Stimulated activated effector memory CD8-positive, alpha-beta T cell treated with anti-CD3 and anti-CD28 coated beads, Interleukin-12 subunit alpha, Interleukin-12 subunit beta, amount 100 ng/mL, for 72 hours (primary cell): ENCODE data around the gene ZMIZ1.
A peak's percentile ranks its signal among the peaks of the same experiment; 100 is the strongest.

Experiments used
- ATAC-seq: fragments of 150-1000 bp; cut with Tn5 transposase; 2 replicates; pipeline ENCODE4 v1.10.0; 2021
- DNase-seq, 2 donors: peaks; one replicate each; pipeline ENCODE4 v3.0.0; 2021 to 2022; ENCODE audit warnings: low spot score in 2 of 2
- H3K27ac Mint-ChIP-seq: one replicate; pipeline ENCODE4 v1.8.0; 2022; ENCODE audit warnings: mild to moderate bottlenecking, mixed read lengths
- H3K36me3 Mint-ChIP-seq: one replicate; pipeline ENCODE4 v1.8.0; 2022; ENCODE audit warnings: mild to moderate bottlenecking, mixed read lengths
- H3K4me1 Mint-ChIP-seq: one replicate; pipeline ENCODE4 v1.8.0; 2022; ENCODE audit warnings: mixed read lengths
- H3K4me3 Mint-ChIP-seq: one replicate; pipeline ENCODE4 v1.8.0; 2022; ENCODE audit warnings: mild to moderate bottlenecking, mixed read lengths
- H3K9me3 Mint-ChIP-seq: one replicate; pipeline ENCODE4 v1.8.0; 2022; ENCODE audit warnings: mixed read lengths

ZMIZ1 gene

DNA sequence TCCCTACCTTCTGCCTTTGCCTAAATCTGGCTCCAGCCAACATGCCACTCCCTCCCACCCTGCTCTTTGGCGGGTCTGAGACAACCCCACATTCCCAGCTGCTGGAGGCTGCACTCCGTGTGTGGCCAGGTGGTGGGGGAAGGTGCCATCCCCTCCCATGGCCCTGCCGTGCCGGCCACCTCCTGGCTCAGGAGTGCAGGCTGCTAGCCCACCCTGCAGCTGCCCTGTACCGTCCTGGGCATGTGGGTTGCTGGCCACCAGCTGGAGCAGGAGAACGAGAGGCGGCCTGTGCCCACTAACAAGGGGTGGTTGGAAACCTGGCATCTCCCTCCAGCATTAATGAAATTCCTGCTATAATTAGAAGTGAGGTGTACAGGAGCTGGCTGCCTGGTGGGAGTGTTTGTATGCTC lies 97.6 kb downstream of the ZMIZ1 start:
- H3K4me1 Mint-ChIP-seq = peaks cover 3% of the 10 kb centered on the region
- H3K9me3 Mint-ChIP-seq = no peaks in the 10 kb centered on the region
- H3K36me3 Mint-ChIP-seq = peaks cover 9% of the 10 kb centered on the region
- ATAC-seq = no peak
- H3K4me3 Mint-ChIP-seq = no peak overlapping the region
- no peak for DNase-seq
- peak overlapping the region; percentile 82 for H3K27ac Mint-ChIP-seq

- no peaks in the 10 kb centered on the region for H3K9me3 Mint-ChIP-seq
- no peak for ATAC-seq
- H3K36me3 Mint-ChIP-seq = peaks cover 9% of the 10 kb centered on the region
- no peak overlapping the region for H3K4me3 Mint-ChIP-seq
- H3K27ac Mint-ChIP-seq = no peak overlapping the region
- no peaks in the 10 kb centered on the region for H3K4me1 Mint-ChIP-seq
- DNase-seq = no peak
Observed at GRCh38 chr10:79166741-79167140, 98.0 kb downstream of the ZMIZ1 start.

- Mint-ChIP-seq H3K9me3 (no peaks in the 10 kb centered on the region), H3K36me3 (peaks cover 9% of the 10 kb centered on the region), H3K4me3 (no peak overlapping the region), H3K27ac (no peak overlapping the region), H3K4me1 (no peaks in the 10 kb centered on the region)
- no peak for DNase-seq
- ATAC-seq = no peak
Observed at GRCh38 chr10:79167537-79167936, 98.8 kb downstream of the ZMIZ1 start.

DNA sequence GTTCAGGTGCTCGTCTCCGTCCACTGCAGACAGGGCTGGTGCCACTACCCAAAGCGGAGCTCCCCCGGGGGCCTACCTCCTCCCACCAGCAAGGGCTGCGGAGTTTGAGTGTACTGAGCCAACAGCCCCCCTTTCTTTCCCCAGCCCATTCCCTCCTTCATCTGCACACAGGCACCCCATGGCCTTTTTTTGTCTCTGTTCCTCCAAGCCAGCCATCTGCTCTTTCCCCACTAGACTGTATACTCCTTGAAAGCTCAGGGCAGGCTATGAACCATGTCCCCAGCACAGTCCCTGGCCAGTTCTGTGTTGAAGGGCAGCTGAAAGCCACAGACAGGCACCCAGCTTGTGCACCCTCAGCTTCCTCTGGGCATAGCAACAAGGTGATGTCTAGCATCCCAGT lies 99.4 kb downstream of the ZMIZ1 start:
- no peaks in the 10 kb centered on the region for H3K9me3 Mint-ChIP-seq
- ATAC-seq = no peak
- H3K4me3 Mint-ChIP-seq = no peak overlapping the region
- no peaks in the 10 kb centered on the region for H3K4me1 Mint-ChIP-seq
- H3K36me3 Mint-ChIP-seq = peaks cover 9% of the 10 kb centered on the region
- DNase-seq = no peak
- H3K27ac Mint-ChIP-seq = peak overlapping the region; percentile 45

GRCh38 chr10:79170226-79170752 lies 101.5 kb downstream of the ZMIZ1 start:
- H3K27ac Mint-ChIP-seq = no peak overlapping the region

GRCh38 chr10:79170993-79171392 lies 102.2 kb downstream of the ZMIZ1 start:
- ATAC-seq = no peak
- Mint-ChIP-seq H3K4me3 (no peak overlapping the region), H3K27ac (peak overlapping the region; percentile 64), H3K9me3 (no peaks in the 10 kb centered on the region), H3K36me3 (peaks cover 5% of the 10 kb centered on the region), H3K4me1 (peaks cover 11% of the 10 kb centered on the region)
- DNase-seq = no peak

More at GRCh38 chr10:79170226-79170752, 101.5 kb downstream of the ZMIZ1 start:
- DNase-seq (no peak), ATAC-seq (no peak)
- H3K4me3 Mint-ChIP-seq = no peak overlapping the region
- no peaks in the 10 kb centered on the region for H3K9me3 Mint-ChIP-seq
- peaks cover 9% of the 10 kb centered on the region for H3K4me1 Mint-ChIP-seq
- peaks cover 9% of the 10 kb centered on the region for H3K36me3 Mint-ChIP-seq

DNA sequence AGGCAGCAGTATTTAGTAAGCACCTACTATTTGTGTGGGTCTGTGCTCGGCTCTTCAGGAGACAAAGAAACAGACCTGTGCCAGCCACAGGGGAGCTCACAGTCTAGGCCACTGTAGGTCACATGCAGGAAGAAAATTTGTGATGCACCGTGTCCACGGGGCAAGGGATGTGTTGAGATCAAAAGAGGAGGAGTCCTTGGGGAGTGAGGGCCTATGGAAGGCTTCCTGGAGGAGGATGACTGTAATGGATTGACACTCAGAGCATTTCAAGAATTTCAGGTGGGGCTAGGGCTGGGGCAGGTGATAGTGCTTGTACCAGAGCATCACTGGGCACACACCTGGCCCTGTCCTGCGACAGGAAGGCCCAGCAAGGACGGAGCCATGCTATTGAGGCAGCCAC lies 102.7 kb downstream of the ZMIZ1 start:
- Mint-ChIP-seq H3K4me3 (no peak overlapping the region), H3K4me1 (peaks cover 11% of the 10 kb centered on the region), H3K36me3 (peaks cover under 1% of the 10 kb centered on the region), H3K27ac (peak overlapping the region; percentile 64), H3K9me3 (no peaks in the 10 kb centered on the region)
- DNase-seq (no peak), ATAC-seq (no peak)

- no peak overlapping the region for H3K27ac Mint-ChIP-seq
- peaks cover 11% of the 10 kb centered on the region for H3K4me1 Mint-ChIP-seq
Observed at GRCh38 chr10:79172881-79173280, 104.1 kb downstream of the ZMIZ1 start.

GRCh38 chr10:79173582-79174262 lies 105.0 kb downstream of the ZMIZ1 start:
- H3K4me1 Mint-ChIP-seq = peaks cover 11% of the 10 kb centered on the region
- H3K27ac Mint-ChIP-seq = peak overlapping the region; percentile 58
- H3K4me3 Mint-ChIP-seq = no peak overlapping the region
- no peak for ATAC-seq
- H3K9me3 Mint-ChIP-seq = no peaks in the 10 kb centered on the region
- peaks cover 6% of the 10 kb centered on the region for H3K36me3 Mint-ChIP-seq
- no peak for DNase-seq

More at GRCh38 chr10:79172881-79173280, 104.1 kb downstream of the ZMIZ1 start:
- Mint-ChIP-seq H3K36me3 (peaks cover 6% of the 10 kb centered on the region), H3K4me3 (no peak overlapping the region), H3K9me3 (no peaks in the 10 kb centered on the region)
- ATAC-seq = no peak
- no peak for DNase-seq

- no peak overlapping the region for H3K27ac Mint-ChIP-seq
- DNase-seq = no peak
- H3K4me1 Mint-ChIP-seq = peaks cover 11% of the 10 kb centered on the region
- no peak for ATAC-seq
- no peaks in the 10 kb centered on the region for H3K9me3 Mint-ChIP-seq
- no peak overlapping the region for H3K4me3 Mint-ChIP-seq
- H3K36me3 Mint-ChIP-seq = peaks cover 6% of the 10 kb centered on the region
Observed at GRCh38 chr10:79176052-79176501, 107.3 kb downstream of the ZMIZ1 start.

DNA sequence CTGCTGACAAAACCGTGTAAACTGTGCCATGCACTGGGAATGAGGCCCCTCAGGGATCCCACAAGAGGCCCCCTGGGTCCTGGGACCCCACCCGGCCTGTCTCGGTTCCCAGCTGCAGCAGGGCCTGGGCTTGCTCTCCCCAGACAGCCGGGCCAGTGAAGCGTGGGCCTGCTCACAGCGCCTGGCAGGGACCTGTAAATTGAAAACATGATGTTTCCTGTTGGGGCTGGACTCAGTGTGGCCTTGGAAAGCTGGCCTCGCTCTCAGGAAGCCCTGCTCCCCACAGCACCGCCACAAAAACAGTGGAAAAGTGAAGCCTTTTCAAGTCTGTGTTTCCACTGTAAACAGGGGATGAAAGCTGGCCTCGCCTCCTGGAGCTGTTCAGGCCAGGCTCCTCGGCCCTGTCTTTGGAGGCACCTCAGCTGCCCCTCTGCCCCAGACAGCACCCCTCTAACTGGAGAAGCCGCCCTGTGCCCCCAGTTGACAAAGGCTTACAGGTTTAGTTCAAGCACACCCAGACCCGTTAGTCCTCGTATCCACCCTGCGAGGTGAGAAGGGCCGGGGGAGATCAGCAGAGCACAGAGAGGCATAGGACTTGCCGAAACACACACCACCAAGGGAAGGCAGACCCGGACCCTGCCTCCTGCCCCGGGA lies 108.3 kb downstream of the ZMIZ1 start:
- Mint-ChIP-seq H3K27ac (no peak overlapping the region), H3K36me3 (peaks cover 6% of the 10 kb centered on the region), H3K4me1 (peaks cover 11% of the 10 kb centered on the region), H3K9me3 (no peaks in the 10 kb centered on the region), H3K4me3 (no peak overlapping the region)
- ATAC-seq (no peak), DNase-seq (no peak)

DNA sequence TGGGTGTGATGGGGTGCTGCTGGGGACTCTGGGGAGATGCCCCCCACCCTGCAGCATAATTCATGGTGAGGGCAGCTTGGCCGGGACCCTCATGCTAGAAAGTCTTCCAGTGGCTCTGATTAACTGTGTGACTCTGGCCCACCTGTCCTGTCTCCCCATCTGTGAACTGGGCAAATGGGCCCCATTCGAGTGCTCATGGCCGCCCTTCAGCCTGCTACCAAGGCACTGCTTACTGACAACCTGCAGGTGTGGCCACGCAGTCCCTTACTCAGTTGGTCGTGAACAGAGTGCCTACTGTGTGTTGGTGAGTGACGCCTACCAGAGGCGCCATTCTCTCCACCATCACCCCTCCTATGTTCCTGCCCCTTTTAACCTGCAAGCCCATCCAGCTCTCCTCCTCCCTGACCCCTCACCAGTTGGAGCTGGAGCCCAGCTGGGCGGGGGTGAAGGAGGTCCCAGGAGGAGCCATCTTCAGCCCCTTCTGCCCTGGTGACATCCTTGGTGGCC lies 109.4 kb downstream of the ZMIZ1 start:
- H3K36me3 Mint-ChIP-seq = peaks cover 6% of the 10 kb centered on the region

GRCh38 chr10:79178614-79179163 lies 109.9 kb downstream of the ZMIZ1 start:
- ATAC-seq = no peak
- peaks cover 11% of the 10 kb centered on the region for H3K4me1 Mint-ChIP-seq
- H3K9me3 Mint-ChIP-seq = no peaks in the 10 kb centered on the region
- peak overlapping the region; percentile 17 for H3K27ac Mint-ChIP-seq
- H3K36me3 Mint-ChIP-seq = peaks cover 6% of the 10 kb centered on the region
- H3K4me3 Mint-ChIP-seq = no peak overlapping the region
- no peak for DNase-seq

More for the DNA sequence above, 109.4 kb downstream of the ZMIZ1 start:
- Mint-ChIP-seq H3K4me3 (no peak overlapping the region), H3K9me3 (no peaks in the 10 kb centered on the region), H3K27ac (no peak overlapping the region), H3K4me1 (peaks cover 11% of the 10 kb centered on the region)
- DNase-seq (no peak), ATAC-seq (no peak)

DNA sequence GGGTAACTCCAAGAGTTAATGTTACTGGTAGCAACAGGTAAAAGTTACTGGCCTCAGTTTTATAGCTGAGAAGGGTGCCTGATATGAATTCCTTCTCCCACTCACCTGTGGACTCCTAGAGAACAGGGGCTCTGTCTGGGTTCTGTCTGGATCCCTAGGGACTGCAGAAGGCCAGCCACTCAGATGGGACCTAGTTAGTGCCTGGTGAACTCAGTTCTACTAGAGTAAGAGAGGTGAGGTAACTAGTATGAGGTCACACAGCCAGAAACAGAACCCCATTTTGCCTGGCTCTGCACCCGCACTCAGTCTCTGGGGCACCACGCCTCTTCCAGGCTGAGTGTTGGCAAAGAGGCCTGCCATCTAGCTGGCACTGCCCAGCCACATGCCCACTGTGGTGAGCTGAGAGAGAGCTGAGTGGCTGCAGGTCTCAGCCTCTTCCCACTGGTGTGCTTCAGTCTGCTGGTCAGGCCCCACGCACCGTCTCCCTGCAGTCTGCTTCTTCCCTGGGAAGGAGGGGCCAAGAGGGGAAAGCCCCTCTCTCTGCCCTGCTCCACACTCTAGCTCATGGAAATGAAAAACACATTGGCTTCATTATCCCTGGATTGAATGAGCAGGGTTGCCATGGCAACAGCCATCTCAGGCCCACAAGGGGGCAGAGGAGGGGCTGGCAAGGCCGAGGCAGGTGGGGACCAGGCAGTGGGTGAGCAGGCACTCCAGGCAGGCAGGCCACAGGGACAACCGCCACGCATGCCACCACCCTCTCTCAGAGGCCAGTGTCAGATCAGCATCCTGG lies 110.6 kb downstream of the ZMIZ1 start:
- H3K4me1 Mint-ChIP-seq = peaks cover 5% of the 10 kb centered on the region
- DNase-seq (no peak), ATAC-seq (no peak)
- no peaks in the 10 kb centered on the region for H3K9me3 Mint-ChIP-seq
- peaks cover 6% of the 10 kb centered on the region for H3K36me3 Mint-ChIP-seq
- no peak overlapping the region for H3K4me3 Mint-ChIP-seq
- H3K27ac Mint-ChIP-seq = peak overlapping the region; percentile 17

- Mint-ChIP-seq H3K9me3 (no peaks in the 10 kb centered on the region), H3K36me3 (peaks cover 6% of the 10 kb centered on the region), H3K27ac (no peak overlapping the region), H3K4me1 (peaks cover 5% of the 10 kb centered on the region), H3K4me3 (no peak overlapping the region)
- no peak for DNase-seq
- no peak for ATAC-seq
Observed at GRCh38 chr10:79179957-79180309, 111.2 kb downstream of the ZMIZ1 start.
